ENCODE data around the gene SF3B6. TPM values are rescaled to one million over a fixed set of nuclear protein-coding genes. Genes with fewer than 3 reads are reported as not detected.

Gene SF3B6
- total RNA-seq, 1 donor from 2014 or later, result 102 TPM

DNA sequence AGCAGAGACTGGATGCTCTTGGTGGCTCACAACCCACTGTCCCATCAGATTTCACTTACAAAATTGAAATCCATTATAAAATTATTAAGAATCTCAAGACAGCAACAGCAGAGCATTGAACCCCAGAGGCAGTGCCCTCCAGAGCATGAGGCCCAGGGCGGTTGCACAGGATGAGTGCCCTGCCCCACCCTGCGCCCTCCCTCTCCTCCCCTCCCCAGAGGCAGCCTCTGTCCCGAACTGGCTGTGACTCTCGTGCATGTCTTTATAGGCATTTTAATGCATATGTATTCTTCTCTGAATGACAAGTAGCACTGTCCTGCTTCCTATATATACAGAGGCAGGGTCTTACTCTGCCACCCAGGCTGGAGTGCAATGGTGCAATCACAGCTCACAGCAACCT is 55.9 kb downstream of the SF3B6 start:
- Mint-ChIP-seq H3K4me3 (no peak overlapping the region), H3K27ac (no peak overlapping the region), H3K36me3 (no peaks in the 10 kb centered on the region), H3K4me1 (ENCODE audit: unreplicated experiment) (no peaks in the 10 kb centered on the region), H3K27me3 (no peaks in the 10 kb centered on the region), H3K9me3 (no peaks in the 10 kb centered on the region)
- DNase-seq (ENCODE audit: extremely low spot score, unreplicated experiment), result no peak
- TF ChIP-seq, protein P1, sequence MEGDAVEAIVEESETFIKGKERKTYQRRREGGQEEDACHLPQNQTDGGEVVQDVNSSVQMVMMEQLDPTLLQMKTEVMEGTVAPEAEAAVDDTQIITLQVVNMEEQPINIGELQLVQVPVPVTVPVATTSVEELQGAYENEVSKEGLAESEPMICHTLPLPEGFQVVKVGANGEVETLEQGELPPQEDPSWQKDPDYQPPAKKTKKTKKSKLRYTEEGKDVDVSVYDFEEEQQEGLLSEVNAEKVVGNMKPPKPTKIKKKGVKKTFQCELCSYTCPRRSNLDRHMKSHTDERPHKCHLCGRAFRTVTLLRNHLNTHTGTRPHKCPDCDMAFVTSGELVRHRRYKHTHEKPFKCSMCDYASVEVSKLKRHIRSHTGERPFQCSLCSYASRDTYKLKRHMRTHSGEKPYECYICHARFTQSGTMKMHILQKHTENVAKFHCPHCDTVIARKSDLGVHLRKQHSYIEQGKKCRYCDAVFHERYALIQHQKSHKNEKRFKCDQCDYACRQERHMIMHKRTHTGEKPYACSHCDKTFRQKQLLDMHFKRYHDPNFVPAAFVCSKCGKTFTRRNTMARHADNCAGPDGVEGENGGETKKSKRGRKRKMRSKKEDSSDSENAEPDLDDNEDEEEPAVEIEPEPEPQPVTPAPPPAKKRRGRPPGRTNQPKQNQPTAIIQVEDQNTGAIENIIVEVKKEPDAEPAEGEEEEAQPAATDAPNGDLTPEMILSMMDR (conservative IDR thresholded peaks at IDR 0.05), result no peak

DNA sequence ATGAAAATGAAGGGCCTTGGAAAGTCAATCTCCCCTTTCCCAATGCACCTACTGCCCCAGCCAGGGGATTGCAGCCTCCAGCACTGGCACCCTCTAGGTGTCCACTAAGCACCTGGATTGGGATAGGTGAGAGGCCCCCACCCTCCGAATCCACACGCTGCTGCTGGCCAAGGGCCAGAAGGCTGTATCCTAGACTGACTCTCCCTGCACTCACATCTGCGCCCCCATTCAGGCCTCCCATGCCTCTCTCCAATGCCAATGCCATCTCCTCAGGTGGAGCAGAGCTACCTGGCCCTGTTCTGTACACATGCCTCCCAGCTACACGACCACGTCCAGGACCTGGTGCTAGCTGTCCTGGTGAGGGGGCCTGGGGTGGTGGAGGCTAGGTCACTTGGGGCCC is 56.4 kb downstream of the SF3B6 start:
- TF ChIP-seq, protein P1 (conservative IDR thresholded peaks at IDR 0.05), result no peak
- Mint-ChIP-seq H3K27me3 (no peaks in the 10 kb centered on the region), H3K27ac (no peak overlapping the region), H3K4me3 (no peak overlapping the region), H3K9me3 (no peaks in the 10 kb centered on the region), H3K36me3 (no peaks in the 10 kb centered on the region), H3K4me1 (ENCODE audit: unreplicated experiment) (no peaks in the 10 kb centered on the region)
- DNase-seq (ENCODE audit: extremely low spot score, unreplicated experiment), result no peak

DNA sequence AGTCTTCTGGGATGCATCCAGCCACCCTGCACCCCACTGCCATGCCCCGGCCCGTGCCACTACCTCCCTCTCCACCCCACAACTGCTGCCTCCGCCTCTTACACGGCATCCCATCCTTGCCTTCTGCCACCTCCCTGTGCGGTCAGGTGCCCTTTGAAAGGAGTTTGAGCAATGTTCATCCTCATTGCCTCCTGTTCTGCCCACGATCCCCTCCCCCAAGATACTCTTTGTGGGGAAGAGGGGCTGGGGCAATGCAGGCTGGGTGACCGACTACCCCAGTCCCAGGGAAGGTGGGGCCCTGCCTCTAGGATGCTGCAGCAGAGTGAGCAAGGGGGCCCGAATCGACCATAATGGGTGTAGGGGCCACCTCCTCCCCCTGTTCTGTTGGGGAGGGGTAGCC is 57.9 kb downstream of the SF3B6 start:
- no peaks in the 10 kb centered on the region for H3K27me3 Mint-ChIP-seq
- no peaks in the 10 kb centered on the region for H3K36me3 Mint-ChIP-seq
- H3K9me3 Mint-ChIP-seq, result no peaks in the 10 kb centered on the region
- H3K4me3 Mint-ChIP-seq, result no peak overlapping the region
- H3K4me1 Mint-ChIP-seq (ENCODE audit: unreplicated experiment), result no peaks in the 10 kb centered on the region
- TF ChIP-seq, protein P1 (conservative IDR thresholded peaks at IDR 0.05), result no peak
- no peak overlapping the region for H3K27ac Mint-ChIP-seq
- DNase-seq (ENCODE audit: extremely low spot score, unreplicated experiment), result no peak

DNA sequence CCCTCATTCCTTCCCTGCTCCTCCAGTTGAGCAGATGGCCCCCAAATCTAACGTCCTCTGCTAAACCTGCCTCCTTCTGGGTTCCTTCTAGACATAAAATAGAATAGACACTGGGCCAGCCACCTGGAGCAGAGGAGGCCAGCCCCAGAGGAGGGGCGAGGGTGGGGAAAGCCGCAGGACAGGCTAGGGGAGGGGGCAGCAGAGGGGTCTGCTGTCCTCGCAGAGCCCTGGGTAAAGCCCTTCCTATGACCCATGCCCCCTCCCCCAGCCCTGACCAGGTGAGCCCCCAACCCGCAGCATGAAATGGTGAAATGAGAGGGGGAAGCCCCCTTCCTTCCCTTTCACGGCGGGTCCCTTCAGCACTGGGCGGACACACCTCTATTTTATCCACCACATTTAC is 58.4 kb downstream of the SF3B6 start:
- H3K27me3 Mint-ChIP-seq, result peaks cover 4% of the 10 kb centered on the region
- no peak for DNase-seq (ENCODE audit: extremely low spot score, unreplicated experiment)
- H3K4me1 Mint-ChIP-seq (ENCODE audit: unreplicated experiment), result no peaks in the 10 kb centered on the region
- no peak overlapping the region for H3K4me3 Mint-ChIP-seq
- no peaks in the 10 kb centered on the region for H3K36me3 Mint-ChIP-seq
- no peak overlapping the region for H3K27ac Mint-ChIP-seq
- no peaks in the 10 kb centered on the region for H3K9me3 Mint-ChIP-seq
- TF ChIP-seq, protein P1 (conservative IDR thresholded peaks at IDR 0.05), result no peak

Other genes with a start within 250 kb of the SF3B6 start
- 15.9 and 25.7 TPM in 2 replicates for gene ATAD2B, start 149.2 kb downstream of the SF3B6 start, total RNA-seq (ENCODE audit: low replicate concordance)
- gene UBXN2A, start 135.9 kb downstream of the SF3B6 start, total RNA-seq (ENCODE audit: low replicate concordance), result 11.2 and 20.7 TPM in 2 replicates
- 0.24 TPM in 1 of 2 replicates, not detected in the other for gene MFSD2B, start 66.2 kb downstream of the SF3B6 start, total RNA-seq (ENCODE audit: low replicate concordance)
- 12.3 and 24.6 TPM in 2 replicates for gene WDCP, start 28.9 kb downstream of the SF3B6 start, total RNA-seq (ENCODE audit: low replicate concordance)
- 19.0 and 23.0 TPM in 2 replicates for gene FKBP1B, start 26.6 kb downstream of the SF3B6 start, total RNA-seq (ENCODE audit: low replicate concordance)
- 63.4 and 74.0 TPM in 2 replicates for gene TP53I3, start 8.5 kb upstream of the SF3B6 start, total RNA-seq (ENCODE audit: low replicate concordance)
- 1.3 and 2.5 TPM in 2 replicates for gene PFN4, start 47.0 kb upstream of the SF3B6 start, total RNA-seq (ENCODE audit: low replicate concordance)
- 14.4 and 20.4 TPM in 2 replicates for gene FAM228B, start 47.1 kb upstream of the SF3B6 start, total RNA-seq (ENCODE audit: low replicate concordance)
- not detected in 2 replicates for gene FAM228A, start 98.7 kb upstream of the SF3B6 start, total RNA-seq (ENCODE audit: low replicate concordance)

Data from type B pancreatic cell (in vitro differentiated cells).